NCI-H1417 treated with DMSO at 0.1 percent for 48 hours (cell line): ENCODE measurements around the gene BMP5.

ENCODE experiments used
- DNase-seq: peaks from one replicate; lab custom pipeline; 2025; lab: John Stamatoyannopoulos, UW

BMP5 gene

DNA sequence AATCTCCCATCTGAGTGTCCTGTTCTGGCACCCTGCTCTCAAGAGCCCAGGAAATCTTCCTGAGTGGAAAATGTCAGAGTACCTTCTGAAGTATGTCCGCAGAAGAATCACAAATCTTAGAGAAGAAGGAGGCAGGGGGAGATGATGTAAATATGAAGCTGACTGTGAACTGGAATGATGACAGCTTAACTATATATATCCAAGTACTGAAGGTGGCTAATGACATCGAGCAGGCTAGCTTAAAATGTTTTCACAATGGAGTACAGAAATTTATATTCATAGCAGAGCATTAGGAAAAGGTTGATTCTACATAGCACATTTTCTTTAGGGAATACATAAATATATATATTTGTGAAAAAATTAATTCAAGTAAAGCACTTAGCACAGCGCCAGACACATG lies 64.3 kb downstream of the BMP5 start:
- DNase-seq: no peak

DNA sequence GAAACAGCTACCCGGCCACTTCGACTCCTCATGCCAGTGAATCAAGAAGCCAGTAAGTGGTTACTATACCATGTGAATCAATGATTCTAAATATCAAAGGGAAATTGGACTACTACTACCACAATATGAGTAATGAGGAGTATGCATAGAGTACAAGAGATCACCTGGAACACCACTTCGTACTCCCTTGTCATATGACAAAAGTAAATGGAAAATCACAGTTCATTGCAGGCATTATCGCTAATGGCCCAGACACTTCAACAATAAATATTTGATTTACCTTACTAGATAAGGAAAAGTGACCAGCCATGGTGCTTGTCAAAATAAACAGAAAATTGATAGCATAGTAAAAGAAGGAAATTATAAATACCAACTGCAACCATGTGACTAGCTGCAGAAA lies 73.1 kb downstream of the BMP5 start:
- DNase-seq: no peak

DNA sequence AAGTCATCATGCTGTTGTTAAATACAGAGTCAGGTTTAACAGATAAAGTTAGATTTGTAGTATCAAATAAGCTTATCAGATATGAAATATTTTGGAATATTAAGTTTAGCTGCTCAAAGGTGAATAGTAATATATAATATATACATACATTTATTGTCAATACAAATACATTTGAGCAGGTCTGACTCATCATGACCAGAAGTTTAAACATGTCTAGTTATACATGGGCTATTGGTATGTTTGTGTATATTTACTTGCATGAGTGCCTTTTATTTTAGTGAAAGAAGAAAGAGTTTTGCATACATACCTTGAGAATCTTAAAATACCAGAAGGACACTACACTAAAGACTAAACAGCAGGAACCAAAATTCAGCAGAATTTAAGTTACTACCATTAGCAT lies 76.8 kb downstream of the BMP5 start:
- no peak for DNase-seq

DNA sequence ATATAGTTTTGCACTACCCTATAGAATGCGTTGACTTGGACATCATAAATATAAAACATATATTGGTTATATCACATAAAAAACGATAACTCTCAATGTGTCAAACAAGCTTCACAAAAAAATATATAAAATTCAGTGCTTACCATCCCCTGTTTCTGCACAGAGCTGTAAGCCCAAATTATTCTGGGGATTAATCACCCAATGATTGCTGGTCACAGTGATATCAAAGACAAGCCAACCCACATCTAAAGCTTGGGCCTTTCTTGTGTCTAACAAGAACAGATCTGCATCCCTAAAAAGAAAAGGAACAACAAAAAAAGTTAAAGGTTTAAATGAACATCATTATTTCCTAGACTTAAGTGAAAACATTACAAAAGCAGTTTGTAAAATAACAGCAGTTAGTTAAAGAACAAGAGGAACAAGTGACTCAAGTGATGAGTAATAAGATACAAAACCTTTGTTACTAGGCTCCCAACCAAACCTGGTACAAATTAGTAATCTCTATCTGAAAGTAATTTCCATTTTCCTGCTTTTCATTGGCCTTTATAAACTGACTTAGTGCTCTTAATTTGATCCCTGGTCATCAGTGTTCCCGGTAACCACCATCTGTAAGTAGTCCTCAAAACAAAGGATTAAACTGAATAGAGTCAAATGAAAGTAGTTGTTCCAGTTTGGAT lies 81.1 kb downstream of the BMP5 start:
- no peak for DNase-seq

DNA sequence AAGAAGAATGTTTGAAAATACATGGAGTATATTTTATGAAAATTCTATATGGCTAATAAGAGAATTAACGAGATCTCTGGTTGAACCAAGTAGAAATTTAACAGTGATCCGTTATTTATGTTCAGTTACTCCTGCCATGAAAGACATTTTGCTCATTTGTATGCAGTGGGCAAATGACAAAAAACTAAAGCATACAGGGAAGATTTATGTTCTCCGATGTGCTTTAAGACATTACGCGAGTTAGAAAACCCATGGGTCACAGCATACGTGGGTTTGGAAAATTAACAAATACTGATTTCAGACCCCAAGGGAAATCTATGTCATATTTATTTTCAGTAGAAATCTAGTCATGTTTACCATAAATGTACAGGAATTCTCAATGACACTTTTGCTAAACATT lies 90.1 kb downstream of the BMP5 start:
- no peak for DNase-seq

DNA sequence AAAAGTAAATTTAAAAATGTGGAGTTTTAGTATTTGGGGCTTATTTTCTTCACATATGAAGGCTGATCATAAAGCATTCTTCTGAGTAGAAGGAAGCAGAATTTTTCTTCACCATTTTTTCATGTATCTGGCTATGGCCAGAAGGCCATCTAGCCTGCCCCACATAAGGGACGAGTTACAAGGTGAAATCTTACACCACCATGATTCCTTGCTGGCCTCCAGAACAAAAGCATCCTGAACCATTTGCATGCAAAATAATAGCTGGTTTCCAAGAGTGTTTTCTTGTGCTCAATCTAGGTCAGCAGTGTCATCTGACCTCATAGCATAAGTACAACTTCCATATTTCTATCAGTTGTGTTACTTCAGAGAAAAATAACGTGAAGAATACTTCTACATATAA lies 93.1 kb downstream of the BMP5 start:
- DNase-seq: no peak

DNA sequence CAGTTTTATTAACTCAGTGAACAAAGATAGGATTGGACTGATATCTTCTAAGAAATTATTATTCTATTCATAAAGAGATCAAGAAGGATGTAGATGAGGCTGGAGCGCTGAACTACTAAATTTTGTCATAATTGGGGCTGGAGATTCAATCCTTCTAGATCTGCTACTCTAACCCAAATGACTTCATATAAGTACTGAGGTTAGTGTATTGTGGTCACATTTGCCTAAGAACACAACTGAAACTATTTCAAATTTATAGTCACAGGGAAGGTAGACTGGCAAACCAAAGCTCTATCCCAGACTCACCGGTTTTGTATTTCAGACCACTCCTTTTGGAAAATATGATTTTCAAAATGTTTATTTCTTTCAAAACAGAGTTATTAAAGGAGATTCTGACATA lies 96.7 kb downstream of the BMP5 start:
- no peak for DNase-seq

DNA sequence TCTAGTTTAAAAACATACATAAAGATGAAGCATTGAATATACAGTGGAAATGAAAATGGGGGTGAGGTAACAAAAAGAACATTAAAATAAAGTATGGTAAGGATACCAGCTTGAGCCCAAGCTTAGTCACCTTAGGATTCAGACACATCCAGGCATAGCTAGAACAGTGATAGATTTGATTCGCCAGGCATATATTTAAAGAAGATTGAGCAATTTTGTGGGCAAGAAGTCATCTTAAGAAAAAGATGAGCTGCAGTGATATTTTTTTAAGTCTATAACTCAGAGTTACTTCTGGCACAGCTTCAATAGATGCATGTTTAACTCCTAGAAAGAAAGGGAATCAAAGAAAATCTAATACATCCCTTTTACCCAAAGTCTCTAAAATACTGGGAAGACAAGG lies 97.9 kb downstream of the BMP5 start:
- DNase-seq: no peak

DNA sequence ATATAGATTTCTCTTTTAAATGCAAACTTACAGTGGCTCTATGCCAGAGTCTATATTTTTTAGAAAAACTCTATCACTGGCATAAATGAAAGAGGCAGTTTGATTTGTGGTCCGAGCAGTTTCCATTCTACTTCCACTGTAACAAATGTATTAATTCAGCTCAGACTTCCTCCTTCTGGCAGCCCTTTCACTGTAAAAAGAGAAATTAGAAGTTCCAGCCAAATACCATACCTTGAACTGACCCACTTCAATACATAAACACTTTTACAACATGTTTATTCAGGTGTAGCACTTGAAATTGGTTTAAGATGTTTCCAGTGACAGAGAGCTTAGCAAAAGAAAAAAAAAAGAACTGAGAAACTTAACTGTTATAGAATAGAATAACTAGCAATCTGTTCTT lies 99.3 kb downstream of the BMP5 start:
- no peak for DNase-seq

DNA sequence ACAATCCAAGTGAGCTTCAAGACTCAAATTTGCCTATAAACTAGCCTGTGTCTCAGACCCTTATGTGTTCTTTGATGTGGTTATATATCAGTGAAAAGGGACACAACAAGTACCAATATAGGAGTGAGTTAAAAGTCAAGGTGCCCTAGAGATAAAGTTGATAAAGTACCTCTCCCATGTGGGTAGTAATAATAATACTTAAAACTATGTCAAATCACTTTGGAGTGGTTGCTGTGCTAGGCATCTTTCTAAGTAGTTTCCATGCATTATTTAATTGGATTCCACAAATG lies 100.4 kb downstream of the BMP5 start:
- DNase-seq: no peak

DNA sequence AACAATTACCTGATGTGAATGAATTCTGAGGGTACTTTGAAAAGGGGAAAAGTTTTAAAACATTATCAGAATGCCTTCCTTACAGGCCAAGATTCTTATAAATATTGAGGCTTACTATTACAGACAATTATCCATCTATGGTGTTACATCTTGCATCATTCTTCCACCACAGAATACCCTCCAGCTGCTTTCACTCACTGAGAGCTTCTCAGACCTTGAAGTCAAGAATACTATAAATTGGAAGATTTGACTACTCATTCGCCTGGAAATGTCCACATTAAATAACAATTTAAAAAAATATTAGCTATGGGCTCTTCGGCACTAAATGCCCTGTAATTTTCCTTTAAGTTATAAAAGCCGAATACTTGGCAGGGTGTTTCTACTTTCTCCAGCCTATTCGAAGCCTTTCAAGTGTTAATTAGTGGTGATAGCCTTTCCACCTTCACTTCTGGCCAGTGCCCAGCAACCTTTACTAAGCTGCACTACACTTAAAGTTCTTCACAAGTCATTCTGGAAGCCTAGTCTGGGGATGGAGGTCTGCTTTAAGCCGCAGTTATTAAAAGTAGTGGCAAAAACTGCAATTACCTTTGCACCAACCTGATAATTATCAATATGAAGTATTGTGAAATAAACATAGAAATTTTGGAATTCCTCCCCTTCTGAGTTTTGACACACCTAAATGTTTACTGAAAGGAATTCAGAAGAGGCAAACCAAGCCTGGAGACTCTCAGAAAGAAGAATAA lies 100.9 kb downstream of the BMP5 start:
- no peak for DNase-seq

DNA sequence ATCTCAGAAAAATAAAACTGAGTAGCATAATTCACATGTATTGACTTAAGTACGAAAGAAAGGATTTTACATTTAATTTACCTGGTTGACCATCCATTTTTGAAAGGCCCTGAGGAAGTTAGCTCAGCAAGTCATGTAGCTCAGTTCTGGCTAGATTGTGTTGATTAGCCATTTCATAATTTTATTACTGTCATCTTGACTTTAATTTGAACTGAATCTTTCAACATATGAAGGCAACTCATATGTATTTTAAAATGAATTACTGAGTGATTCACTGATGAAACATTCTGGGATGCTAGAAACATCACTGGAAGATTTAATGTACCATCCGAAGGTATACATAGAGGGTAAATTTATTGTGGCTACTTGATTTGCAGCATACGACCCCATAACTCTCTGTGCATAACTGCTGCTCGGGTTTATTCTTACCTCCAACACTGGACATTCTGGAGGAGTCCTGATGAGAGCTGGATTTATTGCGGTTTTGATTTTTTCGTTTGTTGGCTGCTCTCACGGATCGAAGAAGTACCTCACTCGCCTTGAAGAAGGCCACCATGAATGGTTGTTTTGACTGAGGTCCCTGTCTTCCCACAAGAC lies 101.7 kb downstream of the BMP5 start:
- no peak for DNase-seq

DNA sequence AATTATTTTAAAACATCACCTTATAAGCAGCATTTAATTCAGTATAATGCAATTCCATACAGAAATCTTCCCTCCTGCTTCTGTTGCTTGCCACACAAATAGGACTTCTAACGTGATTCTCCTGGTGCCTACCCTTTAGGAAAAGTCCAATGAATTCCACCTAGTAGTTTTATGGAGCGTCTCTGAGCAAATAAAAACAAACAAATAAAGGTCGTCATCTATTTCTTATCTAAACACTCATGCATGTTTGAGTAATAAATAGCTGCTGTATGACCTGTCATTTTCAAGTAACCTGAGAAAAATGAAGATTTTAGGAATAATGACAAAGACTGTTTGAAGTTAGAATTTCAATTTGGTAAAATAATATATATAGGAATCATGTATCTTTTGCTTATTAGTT lies 102.7 kb downstream of the BMP5 start:
- DNase-seq: no peak

DNA sequence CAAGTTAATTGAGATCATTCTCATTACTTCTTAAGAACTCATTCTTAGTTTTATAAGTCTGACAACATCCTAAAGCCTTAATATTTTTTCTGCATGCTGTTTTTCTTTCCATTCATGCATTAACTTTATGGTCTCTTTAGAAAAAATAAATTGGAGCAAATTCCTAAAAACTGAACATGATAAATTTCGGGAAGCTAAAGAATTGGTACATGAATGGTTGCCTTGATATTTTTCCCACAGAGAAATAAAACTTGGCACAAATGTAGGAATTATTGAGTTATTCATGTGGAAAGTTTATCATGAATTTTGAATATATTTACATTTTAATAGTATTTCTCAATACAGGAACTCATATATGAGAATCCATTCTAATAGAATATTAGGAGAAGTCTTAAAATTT lies 115.9 kb downstream of the BMP5 start:
- DNase-seq: no peak

DNA sequence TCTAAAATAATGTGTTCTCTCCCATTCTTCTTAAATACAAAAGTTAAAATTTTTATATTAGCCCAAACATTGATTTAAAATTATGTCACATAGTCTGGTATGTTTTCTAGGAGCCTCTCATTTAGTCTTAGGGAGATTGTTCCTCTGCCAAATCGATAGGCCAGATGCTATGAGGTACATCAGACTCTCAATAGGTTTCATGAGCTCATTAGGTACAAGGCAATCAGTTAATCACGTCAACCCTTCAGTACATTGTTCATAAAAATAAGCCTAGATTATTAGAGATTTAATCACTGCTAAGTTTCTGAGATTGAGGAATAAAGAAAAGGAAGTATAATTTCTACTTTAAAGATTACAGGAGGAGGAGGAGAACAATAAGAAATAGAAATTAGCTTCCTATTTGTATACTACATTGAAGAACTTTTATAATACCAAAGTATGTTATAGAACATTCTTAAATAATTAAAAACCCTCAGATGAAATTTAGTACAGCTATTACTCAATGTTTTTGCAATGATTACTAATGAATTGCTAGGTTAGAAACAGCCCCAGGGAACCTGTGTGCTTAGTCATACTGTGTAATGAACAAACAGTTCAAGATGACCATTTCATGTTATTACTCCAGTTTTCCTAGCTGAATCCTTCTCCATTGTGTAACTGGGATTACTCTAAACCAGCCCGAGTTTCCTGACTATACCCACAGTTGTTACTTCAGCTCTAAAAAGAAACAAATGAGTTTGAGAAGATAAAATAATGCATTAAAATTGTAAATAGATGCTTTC lies 117.0 kb downstream of the BMP5 start:
- no peak for DNase-seq

DNA sequence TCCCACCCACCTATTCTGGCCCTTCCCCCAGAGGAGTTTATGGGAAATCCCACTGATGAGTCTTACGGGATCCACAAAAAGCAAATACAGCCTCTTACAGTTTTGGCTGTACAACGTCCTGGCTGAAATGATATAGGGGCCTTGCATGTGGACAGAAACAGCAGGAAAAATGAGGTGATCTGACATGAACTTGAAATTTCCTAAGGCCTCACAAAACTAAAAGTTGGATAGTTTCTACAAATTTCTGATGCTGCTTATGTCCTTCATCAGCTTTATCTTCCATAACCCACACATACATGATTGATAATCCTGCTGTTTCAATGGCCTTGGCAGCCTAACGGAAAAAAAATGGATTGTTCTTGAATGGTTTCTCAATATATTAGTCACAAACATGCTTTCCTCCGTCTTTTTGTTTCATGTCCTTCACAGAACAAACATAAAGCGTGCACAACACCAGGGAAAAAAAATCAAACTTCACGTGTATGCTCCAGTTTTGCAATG lies 118.8 kb downstream of the BMP5 start:
- no peak for DNase-seq

DNA sequence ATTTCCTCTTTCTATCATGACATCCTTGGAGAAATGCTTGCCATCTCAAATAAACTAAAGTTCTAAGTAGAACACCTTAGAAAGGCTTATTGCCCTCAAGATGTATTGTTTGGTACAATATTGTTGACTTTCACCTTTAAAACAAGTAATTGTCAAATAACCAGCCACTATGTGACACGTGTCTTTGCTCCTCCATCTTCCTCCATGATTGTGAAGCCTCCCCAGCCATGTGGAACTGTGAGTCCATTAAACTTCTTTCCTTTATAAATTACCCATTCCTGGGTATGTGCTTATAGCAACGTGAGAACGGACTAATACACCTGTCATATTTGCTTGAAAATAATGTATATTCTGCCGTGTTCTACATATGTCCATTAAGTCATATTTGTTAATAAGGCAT lies 126.5 kb downstream of the BMP5 start:
- no peak for DNase-seq

DNA sequence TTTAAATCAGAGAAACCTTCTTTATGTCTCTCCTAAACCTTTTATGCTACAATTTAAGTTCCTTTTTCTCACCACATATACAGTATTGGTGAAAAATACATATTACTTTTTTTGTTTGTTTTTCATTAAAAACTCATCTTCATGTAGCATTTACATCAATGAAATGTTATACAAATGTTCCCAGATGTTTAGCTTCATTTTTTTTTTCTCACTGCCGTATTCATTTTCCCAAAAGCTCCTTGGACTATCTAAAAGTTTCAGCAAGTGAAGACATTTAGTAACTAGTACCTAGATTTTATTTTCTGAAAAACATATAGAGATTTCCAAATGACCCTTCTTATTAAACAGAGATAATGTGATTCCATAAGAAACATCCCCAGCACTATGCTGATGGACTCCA lies 128.9 kb downstream of the BMP5 start:
- DNase-seq: no peak

DNA sequence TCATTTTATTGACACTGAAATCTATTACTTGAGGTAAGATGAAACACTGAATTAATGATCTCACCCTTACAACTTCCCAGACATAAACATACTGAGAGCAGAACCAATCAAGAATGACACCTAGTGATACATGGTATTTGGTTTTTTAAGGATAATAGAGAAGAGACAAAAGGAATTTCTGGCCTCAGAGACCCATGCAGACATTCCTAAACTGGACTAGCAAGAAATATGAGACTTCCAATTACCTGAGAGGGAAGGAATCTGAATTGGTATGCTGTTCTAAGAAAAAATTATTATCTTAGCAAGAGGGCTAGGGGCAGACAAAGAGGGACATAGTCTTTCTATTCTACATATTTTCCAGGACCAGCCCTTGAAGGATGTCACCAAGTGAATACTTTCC lies 141.1 kb downstream of the BMP5 start:
- no peak for DNase-seq

DNA sequence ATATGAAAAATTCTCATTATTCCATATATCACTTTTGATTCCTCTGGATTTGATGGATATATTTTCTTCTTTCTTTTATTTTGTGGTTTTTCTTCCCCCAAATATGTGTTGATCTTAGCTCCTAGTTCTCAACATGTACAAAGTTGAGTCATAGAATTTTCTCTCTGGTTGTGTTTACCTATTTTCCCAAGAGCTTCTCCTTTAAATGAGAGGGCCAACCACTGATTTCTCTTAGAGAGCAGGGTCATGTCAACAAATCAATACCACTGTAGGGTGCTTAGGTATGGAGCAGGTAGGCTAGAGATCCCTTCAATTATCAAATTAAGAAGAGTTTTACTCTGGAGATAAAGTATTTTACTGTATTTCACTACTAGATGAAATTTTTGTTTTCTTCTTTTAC lies 145.7 kb downstream of the BMP5 start:
- DNase-seq: no peak

DNA sequence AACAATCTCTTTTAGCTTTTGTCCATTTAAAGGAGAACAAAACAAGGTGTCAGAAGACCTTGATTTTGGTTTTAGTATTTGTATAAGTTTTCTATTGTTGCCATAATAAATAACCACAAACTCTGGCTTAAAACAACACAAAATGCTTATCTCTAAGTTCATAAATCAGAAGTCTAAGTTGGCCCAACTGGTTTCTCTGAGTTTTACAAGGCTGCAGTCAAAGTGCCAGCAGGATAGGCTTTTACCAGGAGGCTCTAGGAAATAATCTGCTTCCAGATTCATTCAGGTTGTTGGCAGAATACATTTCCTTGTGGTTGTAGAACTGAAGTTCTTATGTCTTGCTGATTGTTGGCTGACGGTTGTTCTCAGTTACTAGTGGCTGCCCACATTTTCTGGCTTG lies 149.2 kb downstream of the BMP5 start:
- DNase-seq: no peak

DNA sequence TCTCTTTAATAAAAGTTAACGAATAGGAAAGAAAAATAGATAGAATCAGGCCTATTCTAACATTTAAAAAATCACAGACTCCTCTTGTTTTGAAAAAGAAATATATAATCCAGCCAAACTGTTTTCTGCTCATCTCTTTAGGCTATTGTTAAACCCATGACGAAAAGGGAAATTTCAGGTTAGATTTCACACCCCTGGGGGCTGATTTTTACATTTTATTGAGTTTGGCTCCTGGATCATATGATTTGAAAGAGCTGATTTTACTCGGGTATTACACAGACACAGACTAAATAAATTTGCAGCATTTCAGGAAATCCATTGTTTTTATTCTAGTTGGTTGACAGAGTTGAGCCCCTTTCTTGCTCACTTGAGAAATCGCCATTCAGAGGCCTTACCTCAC lies 160.6 kb downstream of the BMP5 start:
- no peak for DNase-seq

DNA sequence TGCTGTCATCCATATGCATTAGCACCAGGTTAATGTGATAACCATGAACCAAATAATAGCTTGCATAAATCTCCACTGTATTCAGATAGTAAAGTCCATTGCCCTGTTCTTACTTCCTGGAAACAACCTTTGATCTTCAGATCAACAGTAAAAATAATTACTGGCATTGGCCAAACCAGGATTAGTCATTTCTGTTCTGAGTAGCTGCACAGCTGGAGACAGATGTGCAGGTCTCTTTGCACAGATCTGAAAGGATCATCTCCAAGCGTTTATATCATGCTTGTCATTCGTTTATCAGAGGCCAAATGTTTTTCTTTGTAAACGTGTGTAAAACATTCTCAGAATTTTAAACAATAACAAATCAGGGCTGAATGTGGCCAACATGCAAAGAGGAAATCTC lies 162.0 kb downstream of the BMP5 start:
- no peak for DNase-seq
